Bronchial epithelial cell (primary cell): ENCODE results near the gene C2orf74. TPM values are rescaled to one million over a fixed set of nuclear protein-coding genes. Genes with fewer than 3 reads are reported as not detected.

ENCODE experiments used
- DNase-seq: peaks from one replicate; pipeline ENCODE4 v3.0.0-alpha.2; 2010; ENCODE audit warnings: low read depth
- FAIRE-seq: peaks from 2 replicates; lab custom pipeline; 2011; peaks lifted over from hg19 to GRCh38; lab: Jason Lieb, UNC
- H3K27me3 ChIP-seq: 2 replicates; pipeline ENCODE4 v1.5.1; 2011; ENCODE audit warnings: low read length; ENCODE audit not compliant: control insufficient read depth, insufficient read depth
- H3K36me3 ChIP-seq: 2 replicates; pipeline ENCODE4 v1.5.1; 2011; ENCODE audit warnings: low read length; ENCODE audit not compliant: control insufficient read depth, insufficient read depth
- H3K4me3 ChIP-seq: 2 replicates; pipeline ENCODE4 v1.5.1; 2011; ENCODE audit warnings: mild to moderate bottlenecking, low read depth, low read length, control low read depth
- CTCF ChIP-seq: IDR thresholded peaks from 2 replicates; pipeline ENCODE4 v1.5.1; 2011; ENCODE audit warnings: mild to moderate bottlenecking, moderate library complexity, low read length, control low read depth, inconsistent platforms; ENCODE audit not compliant: insufficient read depth, severe bottlenecking
- total RNA-seq: library from RNA; depleted of rRNA; stranded (reverse); fragments of >200 nt; gene quantifications from 2 replicates; pipeline ENCODE4 v1.2.1, GENCODE V29; 2014

Gene C2orf74
- total RNA-seq, 1 donor from 2014 or later = 10.0 TPM

DNA sequence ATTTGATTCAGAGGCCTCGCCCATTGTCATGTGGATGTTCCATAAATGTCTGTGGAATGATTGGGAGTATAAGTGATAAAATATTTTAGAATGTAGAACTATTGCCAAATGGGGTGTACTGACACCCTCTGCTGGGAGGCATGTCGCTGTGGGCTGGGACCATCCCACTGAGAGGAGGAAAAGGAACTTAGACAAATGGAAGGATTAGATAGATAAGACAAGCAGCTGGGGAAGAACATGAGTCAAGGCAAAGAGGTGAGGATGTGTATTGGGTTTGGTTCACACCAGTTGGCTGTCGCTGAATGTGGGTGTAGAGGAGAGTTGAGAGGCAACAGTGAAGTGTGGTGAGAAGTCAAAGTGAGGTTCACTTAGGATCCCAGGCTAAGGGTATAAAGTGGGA, 4.0 kb downstream of the C2orf74 start:
- no peak for TF ChIP-seq CTCF
- no peak for FAIRE-seq
- no peaks in the 10 kb centered on the region for H3K27me3 ChIP-seq
- peaks cover 6% of the 10 kb centered on the region for H3K36me3 ChIP-seq
- no peak for DNase-seq
- H3K4me3 ChIP-seq = no peak overlapping the region

GRCh38 chr2:61167579-61167978, 5.6 kb downstream of the C2orf74 start:
- TF ChIP-seq CTCF = no peak
- FAIRE-seq = no peak

DNA sequence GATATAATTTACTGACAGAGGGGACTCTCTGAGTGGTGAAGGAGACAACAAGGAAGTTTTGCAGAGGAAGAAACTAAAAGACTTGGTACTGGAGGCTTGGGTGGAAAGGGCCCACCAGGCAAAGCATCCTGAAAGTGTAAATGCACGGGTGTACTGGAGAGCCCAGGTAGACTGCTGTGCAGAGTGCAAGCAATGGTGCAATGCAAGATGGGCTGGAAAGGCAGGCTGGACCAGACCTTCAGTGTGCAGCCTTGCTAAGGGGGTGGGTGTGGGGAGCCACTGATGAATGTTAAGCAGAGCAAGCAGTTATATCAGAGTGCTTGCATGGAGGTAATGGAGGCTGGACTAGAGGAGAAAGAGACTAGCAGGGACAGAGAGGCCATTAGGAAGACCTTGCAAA, 10.7 kb downstream of the C2orf74 start:
- no peak for FAIRE-seq

More at GRCh38 chr2:61167579-61167978, 5.6 kb downstream of the C2orf74 start:
- no peak for DNase-seq
- Histone ChIP-seq H3K27me3 (no peaks in the 10 kb centered on the region), H3K4me3 (no peak overlapping the region), H3K36me3 (peaks cover 3% of the 10 kb centered on the region)

DNA sequence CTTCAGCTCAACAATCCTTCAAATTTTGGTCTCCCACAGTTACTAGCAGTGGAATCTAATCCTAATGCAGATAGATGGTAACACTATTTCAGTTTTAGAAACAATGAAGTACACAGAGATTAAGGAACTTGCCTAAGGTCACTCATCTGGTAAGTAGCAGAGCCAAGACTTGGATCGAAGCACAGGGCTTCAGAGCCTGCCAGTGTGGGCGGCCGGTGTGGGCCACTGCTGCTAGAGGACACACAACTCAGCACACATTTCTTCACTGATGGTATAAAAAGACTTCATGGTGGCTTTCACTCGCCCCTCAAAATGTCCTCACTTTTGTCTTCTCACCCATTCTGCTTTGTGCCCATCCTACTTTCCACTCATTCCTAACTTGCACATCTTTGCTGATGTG, 11.1 kb downstream of the C2orf74 start:
- no peak for TF ChIP-seq CTCF
- Histone ChIP-seq H3K27me3 (no peaks in the 10 kb centered on the region), H3K4me3 (no peak overlapping the region), H3K36me3 (no peaks in the 10 kb centered on the region)
- no peak for FAIRE-seq
- DNase-seq = no peak

More for the DNA sequence above, 10.7 kb downstream of the C2orf74 start:
- Histone ChIP-seq H3K36me3 (no peaks in the 10 kb centered on the region), H3K27me3 (no peaks in the 10 kb centered on the region), H3K4me3 (no peak overlapping the region)
- no peak for TF ChIP-seq CTCF
- no peak for DNase-seq

DNA sequence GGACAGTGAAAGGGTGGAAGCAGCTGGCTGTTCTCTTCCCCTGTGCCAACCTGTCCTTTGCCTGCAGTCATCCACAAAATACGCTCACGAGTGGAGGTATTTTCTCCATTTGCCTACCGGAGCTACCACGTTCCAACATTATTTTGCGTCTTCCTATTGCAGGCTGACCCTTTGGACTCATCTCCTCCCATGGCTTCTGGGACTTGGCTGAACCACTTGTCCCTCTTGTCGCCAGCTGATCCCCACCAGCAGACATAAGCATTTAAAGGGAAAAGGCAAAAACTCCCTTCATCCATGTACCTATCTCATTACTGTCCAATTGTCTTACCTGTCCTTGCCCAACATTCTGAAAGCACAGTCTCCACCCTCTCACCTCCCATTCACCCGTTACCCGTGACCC, 13.0 kb downstream of the C2orf74 start:
- H3K27me3 ChIP-seq = no peaks in the 10 kb centered on the region
- no peak for FAIRE-seq
- H3K4me3 ChIP-seq = no peak overlapping the region
- DNase-seq = no peak
- H3K36me3 ChIP-seq = no peaks in the 10 kb centered on the region
- TF ChIP-seq CTCF = no peak
